GM21737 (cell line): ENCODE results near the gene SOWAHD.
"Not testable (repeated sequence)": the region's sequence is repeated elsewhere in the genome, so short reads cannot be mapped to it uniquely, and the experiment has no call there.

Source experiments
- ATAC-seq: cut with Tn5 transposase; IDR thresholded peaks from one replicate; pipeline ENCODE4 v1.9.1; 2021; ENCODE audit warnings: mild to moderate bottlenecking, moderate library complexity; ENCODE audit not compliant: unreplicated experiment

Gene SOWAHD

DNA sequence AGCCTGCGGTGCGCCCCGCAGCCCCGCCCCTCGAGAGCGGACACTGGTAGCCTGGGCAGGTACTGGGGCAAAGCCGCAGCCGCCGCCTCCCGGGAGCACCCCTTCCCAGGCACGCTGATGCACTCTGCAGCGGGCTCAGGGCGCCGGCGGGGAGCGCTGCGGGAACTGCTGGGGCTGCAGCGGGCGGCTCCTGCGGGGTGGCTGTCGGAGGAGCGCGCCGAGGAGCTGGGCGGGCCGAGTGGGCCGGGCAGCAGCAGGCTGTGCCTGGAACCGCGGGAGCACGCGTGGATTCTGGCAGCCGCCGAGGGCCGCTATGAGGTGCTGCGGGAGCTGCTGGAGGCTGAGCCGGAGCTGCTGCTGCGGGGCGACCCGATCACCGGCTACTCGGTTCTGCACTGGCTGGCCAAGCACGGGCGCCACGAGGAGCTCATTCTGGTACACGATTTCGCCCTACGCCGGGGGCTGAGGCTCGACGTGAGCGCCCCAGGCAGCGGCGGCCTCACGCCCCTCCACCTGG lies 401 bp downstream of the SOWAHD start:
- ATAC-seq = no peak

DNA sequence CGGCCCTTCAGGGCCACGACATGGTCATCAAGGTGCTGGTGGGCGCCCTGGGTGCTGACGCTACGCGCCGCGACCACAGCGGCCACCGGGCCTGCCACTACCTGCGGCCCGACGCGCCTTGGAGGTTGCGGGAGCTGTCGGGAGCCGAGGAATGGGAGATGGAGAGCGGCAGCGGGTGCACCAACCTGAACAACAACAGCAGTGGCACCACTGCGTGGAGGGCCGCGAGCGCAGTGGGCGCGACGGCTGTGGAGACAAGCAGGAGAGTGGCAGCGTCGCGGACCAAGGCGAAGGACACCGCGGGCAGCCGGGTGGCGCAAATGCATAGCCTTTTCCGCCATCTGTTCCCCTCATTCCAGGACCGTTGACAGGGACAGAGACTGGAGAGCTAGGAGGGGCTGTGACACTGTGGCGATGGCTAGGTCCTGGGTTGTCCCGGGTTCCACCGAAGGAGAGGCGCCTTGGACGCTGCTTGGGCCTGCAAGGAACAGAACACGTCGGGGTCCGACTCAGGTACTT lies 919 bp downstream of the SOWAHD start:
- no peak for ATAC-seq

DNA sequence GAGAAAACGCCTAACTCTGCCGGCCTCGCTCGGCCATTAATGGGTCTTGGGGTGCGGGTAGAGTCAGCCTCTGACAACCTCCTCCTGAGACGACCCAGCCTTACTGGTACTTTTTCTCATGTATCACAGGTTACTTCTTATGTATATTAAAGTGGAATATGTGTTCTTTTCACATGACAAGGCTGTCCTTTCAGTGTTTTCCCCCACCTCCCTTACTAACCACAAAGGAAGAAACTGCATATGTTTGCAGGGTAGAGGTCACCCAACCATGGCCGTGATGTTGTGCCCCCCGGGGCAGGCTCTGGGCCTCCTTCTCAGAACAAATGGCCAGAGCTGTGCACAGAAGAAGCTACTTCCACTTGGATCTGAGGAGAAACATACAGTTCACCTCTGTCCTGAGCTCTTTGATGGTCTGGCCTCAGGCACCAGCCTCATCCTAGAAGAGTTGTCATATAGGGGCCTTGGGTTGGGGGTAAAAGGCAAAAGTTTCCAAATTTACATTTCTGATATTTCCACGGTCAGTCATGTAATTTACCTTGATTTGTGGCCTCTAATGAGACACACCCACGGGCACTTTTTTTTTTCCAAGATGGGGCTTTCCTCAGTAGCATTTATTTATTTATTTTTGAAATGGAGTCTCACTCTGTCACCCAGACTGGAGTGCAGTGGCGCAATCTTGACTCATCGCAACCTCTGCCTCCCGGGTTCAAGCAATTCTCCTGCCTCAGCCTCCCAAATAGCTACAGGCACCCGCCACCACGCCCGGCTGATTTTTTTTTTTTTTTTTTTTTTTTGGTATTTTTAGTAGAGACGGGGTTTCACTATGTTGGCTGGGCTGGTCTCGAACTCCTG lies 1.9 kb downstream of the SOWAHD start:
- ATAC-seq = no peak

DNA sequence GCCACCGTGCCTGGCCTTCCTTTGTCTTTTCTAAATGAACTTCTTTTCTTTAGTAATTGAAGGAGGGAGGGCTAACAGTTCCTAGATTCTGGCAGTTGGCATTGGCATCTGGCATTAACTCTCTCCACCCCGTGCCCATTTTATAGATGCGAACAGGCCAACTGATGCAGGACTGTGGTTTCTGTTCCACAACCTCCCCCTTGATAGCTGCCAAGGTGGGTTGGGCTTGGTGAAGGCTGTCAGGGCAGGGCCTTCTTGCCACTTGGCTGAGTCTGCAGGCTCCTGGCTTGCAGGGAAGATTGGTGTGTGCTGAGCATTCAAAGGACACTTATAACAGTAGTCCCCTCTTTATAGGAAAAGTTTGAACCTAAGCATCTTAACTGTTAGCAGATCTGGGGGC lies 4.3 kb downstream of the SOWAHD start:
- no peak for ATAC-seq

DNA sequence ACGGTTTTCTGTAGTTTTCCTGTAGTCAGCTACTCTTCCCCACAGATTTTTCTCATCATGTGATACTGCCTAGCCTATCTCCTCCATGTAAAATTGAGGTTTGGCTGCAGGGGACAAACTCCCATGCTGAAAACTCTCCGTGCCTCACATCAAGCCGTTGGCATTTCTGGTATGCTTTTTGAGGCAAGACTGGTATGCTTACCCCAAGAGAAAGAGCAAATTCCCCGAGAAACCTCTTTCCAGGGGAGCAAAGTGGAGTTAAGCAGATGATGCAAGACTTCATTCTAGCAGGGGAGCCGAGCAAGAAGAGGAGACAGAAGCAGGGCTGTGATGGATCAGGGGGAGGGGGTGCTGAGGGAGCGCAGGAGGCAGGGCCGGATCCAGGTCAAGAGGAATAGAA lies 4.8 kb downstream of the SOWAHD start:
- ATAC-seq = no peak

DNA sequence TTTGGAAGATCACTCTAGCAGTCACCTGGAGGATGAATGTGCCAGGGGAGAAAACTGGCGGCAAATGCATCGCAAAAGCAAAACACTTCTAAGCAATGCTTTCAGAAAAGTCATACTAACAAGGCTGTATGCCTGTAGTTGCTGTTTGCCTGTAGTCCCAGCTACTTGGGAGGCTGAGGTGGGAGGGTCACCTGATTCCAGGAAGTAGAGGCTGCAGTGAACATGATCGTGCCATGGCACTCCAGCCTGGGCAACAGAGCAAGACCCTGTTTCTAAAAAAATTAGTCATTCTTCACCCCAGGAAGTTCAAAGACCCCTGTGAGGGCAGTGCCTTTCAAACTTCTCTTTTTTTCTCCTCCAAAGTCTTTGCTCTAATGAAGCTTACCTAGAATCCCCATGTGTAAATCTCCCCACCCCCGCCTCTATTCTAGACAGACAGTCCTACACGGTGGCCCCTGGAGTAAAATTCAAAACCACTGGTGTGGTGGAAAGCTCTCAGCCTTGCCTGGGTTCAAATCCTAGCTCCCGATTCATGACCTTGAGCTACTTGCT lies 5.5 kb downstream of the SOWAHD start:
- no peak for ATAC-seq

DNA sequence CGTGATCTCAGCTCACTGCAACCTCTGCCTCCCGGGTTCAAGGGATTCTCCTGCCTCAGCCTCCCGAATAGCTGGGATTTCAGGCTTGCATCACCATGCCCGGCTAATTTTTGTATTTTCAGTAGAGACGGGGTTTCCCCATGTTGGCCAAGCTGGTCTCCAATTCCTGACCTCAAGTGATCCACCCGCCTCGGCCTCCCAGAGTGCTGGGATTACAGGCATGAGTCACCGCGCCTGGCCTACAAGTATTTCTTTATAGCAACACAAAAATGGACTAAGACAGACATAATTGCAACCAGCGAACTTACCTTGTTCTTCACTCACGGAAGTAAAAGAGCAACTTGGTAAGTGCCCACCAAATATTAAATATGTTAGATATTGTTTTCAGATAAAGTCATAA lies 10.0 kb downstream of the SOWAHD start:
- not testable (repeated sequence) for ATAC-seq

DNA sequence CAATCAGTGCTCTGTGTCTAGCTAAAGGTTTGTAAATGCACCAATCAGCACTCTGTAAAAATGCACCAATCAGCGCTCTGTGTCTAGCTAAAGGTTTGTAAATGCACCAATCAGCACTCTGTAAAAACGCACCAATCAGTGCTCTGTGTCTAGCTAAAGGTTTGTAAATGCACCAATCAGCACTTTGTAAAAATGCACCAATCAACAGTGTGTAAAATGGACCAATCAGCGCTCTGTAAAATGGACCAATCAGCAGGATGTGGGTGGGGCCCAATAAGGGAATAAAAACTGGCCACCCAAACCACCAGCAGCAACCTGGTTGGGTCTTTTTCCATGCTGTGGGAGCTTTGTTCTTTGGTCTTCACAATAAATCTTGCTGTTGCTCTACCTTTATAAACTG lies 11.0 kb downstream of the SOWAHD start:
- not testable (repeated sequence) for ATAC-seq

DNA sequence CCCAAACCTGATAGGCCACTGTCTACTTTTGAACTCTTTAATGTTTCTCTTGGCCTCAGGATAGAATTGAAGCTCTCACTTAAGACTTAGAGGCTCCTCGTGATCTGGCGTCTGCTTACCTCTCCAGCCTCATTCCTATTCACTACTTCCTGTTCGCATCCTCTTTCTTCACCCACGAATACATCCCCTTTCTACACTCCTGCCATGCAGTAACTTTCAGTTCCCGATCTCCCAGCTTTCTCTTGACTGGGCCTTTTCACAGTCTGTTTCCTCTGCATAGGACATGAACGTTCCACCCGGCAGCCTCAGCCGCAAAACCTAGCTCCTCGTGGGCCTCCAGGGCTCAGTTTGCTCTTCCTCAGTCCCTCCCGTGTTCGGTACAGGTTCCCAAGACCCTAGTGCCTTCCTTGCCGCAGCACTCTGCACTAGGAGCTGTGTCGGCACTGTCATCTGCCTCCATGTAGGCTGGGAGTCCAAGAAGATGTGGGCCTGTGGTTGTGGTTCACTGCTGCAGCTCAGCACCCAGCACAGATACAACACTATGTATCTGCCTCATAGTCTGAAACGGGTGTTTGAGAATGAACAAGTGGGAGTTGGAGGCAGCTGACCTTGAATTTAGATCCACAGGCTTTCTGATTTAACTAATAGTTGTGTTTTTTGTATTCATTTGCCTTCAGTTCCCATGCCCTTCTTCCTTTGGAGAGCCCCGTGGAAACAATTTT lies 17.3 kb downstream of the SOWAHD start:
- ATAC-seq = no peak

DNA sequence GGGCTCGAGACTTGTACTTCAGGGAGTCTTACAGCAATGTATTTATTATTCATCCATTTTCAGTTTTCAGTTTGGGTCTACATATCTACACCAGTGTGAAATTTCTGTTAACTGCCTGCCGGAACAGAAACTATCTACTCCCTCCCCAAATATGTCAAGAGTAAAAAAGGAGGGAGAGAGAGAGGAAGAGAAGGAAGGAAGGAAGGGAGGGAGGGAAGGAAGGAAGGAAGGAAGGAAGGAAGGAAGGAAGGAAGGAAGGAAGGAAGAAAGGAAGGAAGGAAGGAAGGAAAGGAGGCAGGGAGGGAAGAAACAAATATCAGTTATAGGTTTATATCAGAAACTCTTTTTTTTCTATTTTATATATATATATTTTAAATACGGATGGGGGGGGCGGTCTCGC lies 20.4 kb downstream of the SOWAHD start:
- no peak for ATAC-seq

DNA sequence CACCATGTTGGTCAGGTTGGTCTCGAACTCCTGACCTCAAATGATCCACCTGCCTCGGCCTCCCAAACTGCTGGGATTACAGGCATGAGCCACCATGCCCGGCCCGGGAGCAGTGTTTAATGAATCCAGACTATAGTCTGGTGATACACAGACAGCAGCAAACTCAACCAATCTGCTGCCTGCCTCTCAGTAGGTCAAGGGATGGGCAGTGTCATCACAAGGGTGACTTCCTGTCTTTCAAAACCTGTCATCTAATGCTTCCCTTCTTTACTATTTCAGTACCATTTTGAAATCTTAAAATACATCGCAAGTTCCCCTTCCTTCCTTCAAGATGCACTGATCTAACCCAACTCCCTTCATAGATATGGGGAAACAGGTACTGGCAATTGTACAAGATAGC lies 24.6 kb downstream of the SOWAHD start:
- no peak for ATAC-seq

DNA sequence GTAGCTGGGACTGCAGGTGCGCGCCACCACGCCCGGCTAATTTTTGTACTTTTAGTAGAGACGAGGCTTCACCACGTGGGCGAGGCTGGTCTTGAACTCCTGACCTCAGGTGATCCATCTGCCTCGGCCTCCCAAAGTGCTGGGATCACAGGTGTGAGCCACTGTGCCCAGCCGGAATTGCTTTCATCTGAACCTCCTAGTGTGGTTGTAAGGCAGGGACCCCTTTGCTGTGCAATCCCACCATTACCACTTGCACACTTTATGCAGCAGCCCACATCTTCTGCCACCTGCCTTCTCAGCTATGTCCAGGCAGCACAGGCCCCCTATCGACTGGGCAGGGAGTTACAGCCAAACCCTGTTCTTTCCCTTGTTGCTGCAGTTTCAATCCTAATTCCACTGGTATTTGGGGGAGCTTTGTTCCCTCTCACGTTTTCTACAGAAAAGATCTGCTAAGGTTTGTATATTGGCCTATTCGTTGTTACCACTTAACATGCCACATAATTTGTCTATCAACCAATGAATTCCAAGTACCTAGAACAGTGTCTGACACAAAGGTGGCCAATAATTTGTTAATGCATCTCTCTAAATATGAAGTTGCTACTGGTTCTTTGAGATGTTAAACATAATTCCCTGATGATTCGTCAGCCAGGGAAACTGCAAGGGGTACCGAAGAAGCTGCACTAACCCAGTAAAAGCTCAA lies 26.5 kb downstream of the SOWAHD start:
- ATAC-seq = no peak

DNA sequence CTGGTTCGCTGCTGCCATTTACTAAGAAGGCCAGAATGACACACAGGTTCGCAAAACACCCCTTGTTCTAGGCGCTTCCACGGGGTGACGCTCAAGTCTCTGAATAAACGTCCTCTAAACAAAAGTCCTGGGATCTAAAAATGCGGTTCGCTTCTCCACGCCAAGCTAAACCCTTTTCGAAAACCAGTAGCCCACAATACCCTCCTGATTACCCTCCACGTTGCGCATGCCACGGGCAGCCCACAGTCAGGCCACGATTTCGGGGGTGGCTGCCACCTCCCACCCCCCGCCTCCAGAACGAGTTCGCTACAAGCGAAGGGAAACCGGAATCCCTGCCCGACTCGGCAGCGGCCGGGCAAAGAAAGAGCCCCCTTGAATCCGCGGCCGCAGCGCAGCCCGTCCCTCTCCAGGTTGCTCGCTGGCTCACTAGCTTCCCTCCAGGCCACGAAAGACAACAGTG lies 32.6 kb downstream of the SOWAHD start:
- peak; percentile 23 for ATAC-seq

DNA sequence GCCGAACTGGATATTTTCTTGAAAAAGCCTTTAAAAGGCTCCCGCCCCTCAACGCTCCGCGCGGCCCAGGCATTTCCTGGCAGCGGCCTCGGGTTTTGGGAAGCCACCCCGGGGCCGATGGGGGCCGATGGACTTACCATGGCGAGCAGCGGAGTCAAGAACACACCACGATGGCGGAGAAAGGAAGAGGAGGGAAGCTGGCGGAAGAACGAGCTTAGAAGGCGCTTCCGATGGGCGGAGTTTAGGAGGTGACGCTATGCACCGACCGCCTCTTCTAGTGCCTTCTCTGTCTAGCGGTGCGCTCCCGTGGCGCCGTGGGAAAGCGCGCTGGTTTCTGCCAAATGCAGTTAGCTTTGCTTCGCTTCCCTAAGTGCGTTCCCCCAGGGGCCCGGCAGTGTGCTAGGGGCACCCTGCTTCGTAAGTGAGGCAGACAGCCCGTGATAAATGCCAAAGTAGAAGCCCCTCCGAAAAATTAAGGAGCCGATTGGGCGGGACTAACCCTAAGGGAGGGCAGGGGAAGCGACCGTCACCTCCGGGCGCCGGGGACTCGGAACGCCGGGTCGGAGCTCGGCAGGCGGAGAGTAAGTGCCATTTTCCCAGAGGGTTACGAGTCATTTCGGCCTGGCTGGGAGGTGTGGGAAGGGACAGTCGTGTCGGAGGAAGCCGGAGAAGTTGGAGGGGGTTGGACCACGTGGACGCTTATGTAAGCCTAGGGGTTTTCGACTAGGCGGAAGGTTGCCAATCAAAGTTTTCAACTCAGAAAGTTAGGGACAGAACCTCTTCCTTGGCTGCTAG lies 33.2 kb downstream of the SOWAHD start, which contains the start of gene RPL39:
Gene RPL39, minus strand, starts transcription at position 194 of the 795 bp plus-strand sequence. Its CDS starts 54 bp downstream, at position 140.
- peak; percentile 92 for ATAC-seq

DNA sequence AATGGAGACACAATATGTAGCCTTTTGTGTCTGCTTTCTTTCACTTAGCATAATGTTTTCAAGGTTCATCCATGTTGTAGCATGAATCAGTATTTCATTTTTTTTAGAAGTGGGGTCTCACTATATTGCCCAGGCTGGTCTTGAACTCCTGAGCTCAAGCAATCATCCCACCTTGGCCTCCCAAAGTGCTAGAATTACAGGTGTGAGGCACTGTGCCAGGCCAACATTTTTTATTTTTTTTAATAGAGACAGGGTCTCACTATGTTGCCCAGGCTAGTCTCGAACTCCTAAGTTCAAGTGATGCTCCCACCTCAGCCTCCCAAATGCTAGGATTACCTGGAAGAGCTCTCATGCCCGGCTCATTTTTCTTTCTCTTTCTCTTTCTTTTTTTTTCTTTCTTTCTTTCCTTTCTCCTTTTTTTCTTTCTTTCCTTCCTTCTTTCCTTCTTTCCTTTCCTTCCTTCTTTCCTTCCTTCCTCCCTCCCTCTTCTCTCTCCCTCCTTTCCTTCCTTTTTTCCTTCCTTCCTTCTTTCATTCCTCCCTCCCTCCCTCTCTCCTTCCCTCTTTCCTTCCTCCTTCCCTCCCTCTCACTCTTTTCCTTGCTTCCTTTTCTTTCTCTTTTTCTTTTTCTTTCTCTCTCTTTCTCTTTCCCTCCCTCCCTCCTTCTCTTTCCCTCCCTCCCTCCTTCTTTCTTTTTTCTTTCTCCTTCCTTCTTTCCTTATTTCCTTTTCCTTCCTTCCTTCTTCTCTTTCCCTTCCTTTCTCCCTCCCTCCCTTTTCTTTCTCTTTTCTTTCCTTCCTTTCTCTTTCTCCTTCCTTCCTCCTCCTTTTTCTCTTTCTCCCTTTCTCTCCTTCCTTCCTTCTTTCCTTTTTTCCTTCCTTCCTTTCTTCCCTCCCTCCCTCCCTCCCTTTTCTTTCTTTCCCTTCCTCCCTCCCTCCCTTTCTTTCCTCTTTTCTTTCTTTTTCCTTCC lies 43.1 kb downstream of the SOWAHD start:
- no peak for ATAC-seq

DNA sequence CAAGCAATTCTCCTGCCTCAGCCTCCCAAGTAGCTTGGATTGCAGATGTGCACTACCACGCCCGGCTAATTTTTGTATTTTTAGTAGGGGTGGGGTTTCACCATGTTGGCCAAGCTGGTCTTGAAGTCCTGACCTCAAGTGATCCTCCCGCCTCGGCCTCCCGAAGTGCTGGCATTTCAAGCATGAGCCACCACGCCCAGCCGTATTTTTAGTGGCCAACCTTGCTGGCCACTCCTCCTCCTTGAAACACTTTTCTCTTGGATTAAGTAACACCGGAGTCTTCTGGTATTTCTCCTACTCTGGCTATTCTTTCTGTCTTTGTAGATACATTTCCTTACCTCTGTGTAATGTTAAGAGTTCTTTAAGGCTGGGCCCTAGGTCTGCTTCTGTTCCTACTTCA lies 44.2 kb downstream of the SOWAHD start:
- ATAC-seq = no peak

DNA sequence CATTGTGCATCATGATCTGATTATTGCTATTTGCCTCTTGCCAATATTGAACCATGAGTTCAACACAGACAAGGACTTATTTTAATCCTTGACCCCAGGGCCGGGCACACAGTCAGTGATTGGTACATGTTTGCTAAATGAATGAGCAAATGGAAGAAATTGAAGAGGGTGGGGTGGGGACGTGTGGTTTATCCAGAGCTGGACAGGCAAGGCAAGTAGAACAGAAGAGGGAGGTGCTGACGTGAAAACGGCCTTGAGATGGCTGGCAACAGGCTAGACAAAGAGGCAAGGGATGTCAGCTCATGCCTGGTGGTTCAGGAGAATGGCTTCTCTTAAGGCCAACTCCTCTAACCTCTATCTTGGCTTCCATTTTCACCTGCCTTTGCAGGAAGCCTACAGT lies 50.1 kb downstream of the SOWAHD start:
- not testable (repeated sequence) for ATAC-seq

DNA sequence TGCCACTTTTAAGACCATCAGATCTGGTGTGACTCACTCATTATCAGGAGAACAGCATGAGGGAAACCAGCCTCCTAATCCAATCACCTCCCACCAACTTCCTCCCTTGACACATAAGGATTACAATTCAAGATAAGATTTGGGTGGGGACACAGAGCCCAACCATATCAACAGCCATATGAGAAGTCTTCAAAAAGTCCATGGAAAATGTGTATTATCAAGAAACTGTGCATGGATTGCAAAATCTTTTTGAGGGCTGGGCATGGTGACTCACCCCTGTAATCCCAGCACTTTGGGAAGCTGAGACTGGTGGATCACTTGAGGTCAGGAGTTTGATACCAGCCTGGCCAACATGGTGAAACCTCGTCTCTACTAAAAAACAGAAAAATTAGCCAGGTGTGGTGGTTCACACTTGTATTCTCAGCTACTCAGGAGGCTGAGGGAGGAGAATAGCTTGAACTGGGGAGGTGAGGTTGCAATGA lies 50.8 kb downstream of the SOWAHD start:
- no peak for ATAC-seq
